CD14-positive monocyte (primary cell): ENCODE measurements around the gene CRP. TPM values are rescaled to one million over a fixed set of nuclear protein-coding genes. Genes with fewer than 3 reads are reported as not detected.

Experiments used
- DNase-seq, 3 donors: peaks; one replicate each; pipeline ENCODE4 v3.0.0-alpha.2; 2011 to 2022
- H2AFZ ChIP-seq: 2 replicates; pipeline ENCODE4 v1.6.0; 2012; ENCODE audit warnings: mild to moderate bottlenecking, low read depth, low read length, inconsistent platforms; ENCODE audit not compliant: insufficient read depth, poor library complexity, severe bottlenecking
- H3K27ac ChIP-seq, 2 donors: 1 replicate in 1 of 2; 2 replicates in 1 of 2; pipeline ENCODE4 v1.5.1; 2012 to 2013; ENCODE audit warnings: low read length in 2 of 2, control low read depth in 1 of 2, inconsistent platforms in 1 of 2, low read depth in 1 of 2, mild to moderate bottlenecking in 1 of 2
- H3K27me3 ChIP-seq, 2 donors: one replicate each; pipeline versions ENCODE4 v1.6.0 to v1.6.1; 2011 to 2013; ENCODE audit warnings: low read length in 2 of 2; ENCODE audit not compliant: control insufficient read depth in 2 of 2, insufficient read depth in 2 of 2
- H3K36me3 ChIP-seq, 2 donors: replicated peaks in 1 of 2; 1 replicate in 1 of 2; 2 replicates in 1 of 2; pipeline versions ENCODE4 v1.5.1 to v1.6.1; 2012 to 2013; ENCODE audit warnings: low read length in 2 of 2, control low read depth in 1 of 2, inconsistent platforms in 1 of 2, mild to moderate bottlenecking in 1 of 2; ENCODE audit not compliant: insufficient read depth in 2 of 2, control insufficient read depth in 1 of 2
- H3K4me1 ChIP-seq, 2 donors: 1 replicate in 1 of 2; 2 replicates in 1 of 2; pipeline versions ENCODE4 v1.5.1 to v1.6.1; 2012 to 2013; ENCODE audit warnings: low read length in 2 of 2, control low read depth in 1 of 2, inconsistent platforms in 1 of 2, mild to moderate bottlenecking in 1 of 2, moderate library complexity in 1 of 2; ENCODE audit not compliant: insufficient read depth in 2 of 2, control insufficient read depth in 1 of 2
- H3K4me2 ChIP-seq: replicated peaks from 2 replicates; pipeline ENCODE3; 2012; ENCODE audit warnings: low read length, moderate library complexity, mild to moderate bottlenecking; ENCODE audit not compliant: poor library complexity, severe bottlenecking; ENCODE audit errors: extremely low read depth
- H3K4me3 ChIP-seq, 3 experiments: fragments of 200-600 bp in 1 of 3; sonication (generic) in 1 of 3; replicated peaks in 1 of 3; 1 replicate in 2 of 3; 2 replicates in 1 of 3; pipeline ENCODE4 v1.5.1; 2011 to 2013; ENCODE audit warnings: low read length in 3 of 3, mild to moderate bottlenecking in 3 of 3, control low read depth in 2 of 3, low read depth in 2 of 3, inconsistent platforms in 1 of 3, moderate library complexity in 1 of 3
- H3K79me2 ChIP-seq: 2 replicates; pipeline ENCODE4 v1.6.0; 2012; ENCODE audit warnings: mild to moderate bottlenecking, control low read depth, inconsistent platforms, low read length, moderate library complexity; ENCODE audit not compliant: insufficient read depth
- H3K9ac ChIP-seq: 2 replicates; pipeline ENCODE4 v1.6.0; 2017; ENCODE audit warnings: low read length, mild to moderate bottlenecking; ENCODE audit not compliant: insufficient read depth, poor library complexity, severe bottlenecking
- H3K9me3 ChIP-seq, 2 donors: replicated peaks in 1 of 2; 1 replicate in 1 of 2; 2 replicates in 1 of 2; pipeline versions ENCODE4 v1.5.1 to v1.6.1; 2012 to 2013; ENCODE audit warnings: low read length in 2 of 2, control low read depth in 1 of 2; ENCODE audit not compliant: control insufficient read depth in 1 of 2, insufficient read depth in 1 of 2
- H4K20me1 ChIP-seq: 2 replicates; pipeline ENCODE4 v1.6.0; 2012; ENCODE audit warnings: mild to moderate bottlenecking, low read length, control low read depth, moderate library complexity; ENCODE audit not compliant: insufficient read depth
- H3K27ac Mint-ChIP-seq, 7 donors: one replicate each; pipeline ENCODE4 v1.8.0; 2020; ENCODE audit warnings: mild to moderate bottlenecking in 7 of 7, mixed read lengths in 7 of 7, moderate library complexity in 6 of 7, inconsistent platforms in 2 of 7
- H3K27me3 Mint-ChIP-seq, 3 donors: one replicate each; pipeline ENCODE4 v1.8.0; 2021 to 2022; ENCODE audit warnings: low read depth in 3 of 3, mild to moderate bottlenecking in 3 of 3, mixed read lengths in 3 of 3, moderate library complexity in 3 of 3, inconsistent platforms in 1 of 3
- H3K36me3 Mint-ChIP-seq, 2 donors: one replicate each; pipeline ENCODE4 v1.8.0; 2020; ENCODE audit warnings: mixed read lengths in 2 of 2, inconsistent platforms in 1 of 2, mild to moderate bottlenecking in 1 of 2
- H3K4me1 Mint-ChIP-seq: one replicate; pipeline ENCODE4 v1.8.0; 2020; ENCODE audit warnings: mild to moderate bottlenecking, mixed read lengths
- H3K4me3 Mint-ChIP-seq, 2 donors: one replicate each; pipeline ENCODE4 v1.8.0; 2020; ENCODE audit warnings: mild to moderate bottlenecking in 2 of 2, mixed read lengths in 2 of 2, moderate library complexity in 1 of 2
- H3K9me3 Mint-ChIP-seq, 7 donors: one replicate each; pipeline ENCODE4 v1.8.0; 2020 to 2022; ENCODE audit warnings: mixed read lengths in 7 of 7, mild to moderate bottlenecking in 6 of 7, moderate library complexity in 6 of 7, inconsistent platforms in 2 of 7
- CTCF ChIP-seq: fragments of 200-600 bp; IDR thresholded peaks from one replicate; pipeline ENCODE4 v1.8.0; 2022; ENCODE audit warnings: antibody characterized with exemption, mild to moderate bottlenecking
- WGBS: methylation state at CpG from one replicate; pipeline ENCODE4 v1.1.5; 2013; ENCODE audit warnings: missing lambda C conversion rate; ENCODE audit not compliant: insufficient coverage; 5-methylcytosine and 5-hydroxymethylcytosine counted together
- intact Hi-C, 2 donors: fragments of 100-400 bp; cut with micrococcal nuclease; formaldehyde crosslinking; loops; one replicate each; pipeline versions ENCODE4 v1.15.0 to v1.15.1; 2023
- polyA plus RNA-seq, 3 donors: library from polyadenylated mRNA; depleted of rRNA in 1 of 3; unstranded in 2 of 3; stranded (reverse) in 1 of 3; fragments of 300-500 nt in 2 of 3; fragments of >200 nt in 1 of 3; fragmentation: Illumina TruSeq in 2 of 3; gene quantifications; 1 replicate in 2 of 3; 2 replicates in 1 of 3; pipeline ENCODE4 v1.2.3, GENCODE V29; 2012 to 2021

The CRP gene
- polyA plus RNA-seq, 3 donors, result not detected

GRCh38 chr1:159712080-159712479 lies 2.3 kb downstream of the CRP start:
- no peaks in the 10 kb centered on the region for H3K27me3 ChIP-seq
- no peaks in the 10 kb centered on the region for H3K4me1 ChIP-seq
- no peaks in the 10 kb centered on the region for H3K36me3 Mint-ChIP-seq
- H3K4me3 ChIP-seq, result no peak overlapping the region
- no peaks in the 10 kb centered on the region for H4K20me1 ChIP-seq
- no peak for DNase-seq
- intact Hi-C loops, result no loop called here
- H2AFZ ChIP-seq, result no peak overlapping the region
- WGBS, result 88% methylated on average over 1 of the region's 1 CpG
- peaks cover 0 to 2% (median 0%) of the 10 kb centered on the region in 3 donors for H3K27me3 Mint-ChIP-seq
- H3K9me3 Mint-ChIP-seq, result peaks cover 7 to 13% (median 9%) of the 10 kb centered on the region in 7 donors
- peaks cover 2 to 9% of the 10 kb centered on the region in 2 donors for H3K9me3 ChIP-seq
- H3K36me3 ChIP-seq, result no peaks in the 10 kb centered on the region
- H3K9ac ChIP-seq, result no peak overlapping the region
- H3K27ac Mint-ChIP-seq, result no peak overlapping the region
- no peak for TF ChIP-seq CTCF
- no peak overlapping the region for H3K27ac ChIP-seq
- H3K4me1 Mint-ChIP-seq, result no peaks in the 10 kb centered on the region
- H3K79me2 ChIP-seq, result no peaks in the 10 kb centered on the region
- no peak overlapping the region for H3K4me3 Mint-ChIP-seq
- no peak overlapping the region for H3K4me2 ChIP-seq

DNA sequence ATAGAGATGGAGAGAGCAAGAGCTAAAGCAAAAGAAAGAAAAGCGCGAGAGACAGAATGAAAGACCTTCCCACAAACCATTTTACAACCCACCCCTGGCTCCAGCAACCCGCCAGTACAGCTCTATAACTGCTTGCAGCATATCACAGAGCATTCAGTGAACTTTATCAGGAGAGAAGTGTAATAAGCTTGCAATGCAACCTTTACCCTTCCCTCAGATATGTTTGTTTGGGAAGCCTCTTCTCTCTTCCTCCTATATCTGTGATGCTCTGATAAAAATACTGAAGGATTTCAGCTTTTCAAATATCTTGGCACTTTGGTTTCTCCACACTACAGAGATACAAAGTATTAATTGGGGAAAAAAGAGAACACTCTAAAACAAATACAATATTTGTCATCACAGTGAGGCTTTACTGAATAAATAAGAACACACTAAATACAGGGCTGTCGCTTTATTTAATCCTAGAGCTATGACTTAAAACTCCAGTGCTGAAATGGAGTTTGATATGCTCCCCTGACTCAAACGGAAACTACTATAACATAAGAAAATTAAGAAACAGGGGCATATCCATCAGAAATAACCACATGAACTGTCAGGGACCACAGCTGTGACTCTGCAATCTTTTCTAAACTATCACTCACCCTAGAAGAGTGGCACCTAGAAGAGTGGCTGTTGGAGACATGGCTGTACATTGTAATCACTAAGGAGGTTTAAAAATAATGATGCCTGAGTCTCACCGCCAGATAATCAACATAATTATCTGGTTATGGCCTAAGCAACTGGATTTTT lies 6.7 kb downstream of the CRP start:
- H3K27ac ChIP-seq, result no peak overlapping the region
- H3K4me3 Mint-ChIP-seq, result no peak overlapping the region
- no peaks in the 10 kb centered on the region for H3K79me2 ChIP-seq
- H4K20me1 ChIP-seq, result no peaks in the 10 kb centered on the region
- H3K36me3 ChIP-seq, result no peaks in the 10 kb centered on the region
- no peak for DNase-seq
- no peak overlapping the region for H3K4me2 ChIP-seq
- H3K9me3 Mint-ChIP-seq, result peaks cover 0 to 4% (median 0%) of the 10 kb centered on the region in 7 donors
- no peaks in the 10 kb centered on the region for H3K4me1 Mint-ChIP-seq
- no peaks in the 10 kb centered on the region for H3K36me3 Mint-ChIP-seq
- H2AFZ ChIP-seq, result no peak overlapping the region
- H3K27me3 ChIP-seq, result no peaks in the 10 kb centered on the region
- WGBS, result no CpG with 5 or more reads among the region's 6 CpGs
- no peak overlapping the region for H3K4me3 ChIP-seq
- H3K9me3 ChIP-seq, result no peaks in the 10 kb centered on the region
- H3K27ac Mint-ChIP-seq, result no peak overlapping the region
- no peaks in the 10 kb centered on the region for H3K4me1 ChIP-seq
- H3K9ac ChIP-seq, result no peak overlapping the region
- no peak for TF ChIP-seq CTCF
- H3K27me3 Mint-ChIP-seq, result peaks cover 0 to 4% (median 2%) of the 10 kb centered on the region in 3 donors
- intact Hi-C loops, result no loop called here
